SHP77 treated with DMSO at 0.1 percent for 48 hours (cell line): Measurements from ENCODE around the gene NFIA.

ENCODE experiments used
- DNase-seq: peaks from one replicate; lab custom pipeline; 2025; lab: John Stamatoyannopoulos, UW

NFIA gene

DNA sequence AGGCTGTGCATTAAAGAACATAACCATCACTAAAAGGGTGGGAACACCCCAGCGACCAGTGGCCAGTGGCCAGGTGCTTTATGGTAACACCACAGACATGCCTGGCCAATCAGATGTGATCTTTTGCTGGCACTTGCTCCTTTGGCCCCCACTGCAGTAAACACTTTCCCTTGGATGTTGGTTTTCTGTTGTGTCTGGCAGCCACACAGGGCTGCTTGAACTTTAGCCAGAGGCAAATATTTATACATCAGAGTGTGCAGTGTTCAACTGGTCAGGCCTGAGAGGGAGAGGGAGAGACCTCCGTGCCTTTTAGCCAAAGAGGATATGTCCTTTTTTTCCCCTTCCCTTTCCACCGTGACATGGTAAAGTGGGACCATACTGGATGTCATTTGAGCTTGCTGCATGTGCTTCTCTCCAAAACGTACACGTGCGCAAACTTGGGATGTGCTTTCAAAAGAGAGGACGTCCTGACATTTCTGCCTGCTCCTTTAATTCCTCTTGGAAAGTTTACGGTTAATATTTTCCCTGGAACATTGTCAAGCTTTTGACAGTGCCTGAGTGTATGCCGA is 101.2 kb downstream of the NFIA start:
- DNase-seq: peak; percentile 49

DNA sequence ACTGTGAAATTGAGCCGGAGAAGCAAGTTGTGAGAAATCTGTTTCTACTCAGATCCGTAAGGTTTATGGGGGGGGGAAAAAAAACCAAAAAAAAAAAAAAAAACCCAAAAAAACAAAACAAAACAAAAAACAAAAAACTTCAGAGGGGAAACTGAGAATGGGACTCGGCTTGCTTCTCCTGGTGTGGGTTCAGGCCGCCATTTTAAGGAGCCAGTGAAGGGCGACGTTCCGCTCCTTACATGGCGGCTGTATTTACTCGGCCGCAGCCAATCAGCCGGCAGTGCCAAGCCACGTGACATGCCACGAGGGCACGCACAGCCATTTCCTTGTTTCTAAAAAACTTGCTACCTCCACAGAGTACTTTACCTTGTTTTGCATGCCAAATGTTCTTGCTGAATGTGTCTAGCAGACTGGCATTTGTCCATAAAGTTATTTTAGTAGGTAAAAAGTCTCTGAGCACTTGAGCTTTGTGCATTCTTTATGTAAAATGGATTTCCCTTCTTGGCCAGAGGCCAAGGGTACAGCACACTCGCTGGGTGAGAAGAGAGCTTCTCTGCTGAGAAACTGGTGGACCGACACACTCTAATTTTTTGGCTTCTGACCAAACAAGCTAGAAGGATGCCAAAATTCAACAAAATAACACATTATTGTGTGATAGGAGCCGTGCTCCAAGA is 101.8 kb downstream of the NFIA start:
- peak; percentile 90 for DNase-seq

DNA sequence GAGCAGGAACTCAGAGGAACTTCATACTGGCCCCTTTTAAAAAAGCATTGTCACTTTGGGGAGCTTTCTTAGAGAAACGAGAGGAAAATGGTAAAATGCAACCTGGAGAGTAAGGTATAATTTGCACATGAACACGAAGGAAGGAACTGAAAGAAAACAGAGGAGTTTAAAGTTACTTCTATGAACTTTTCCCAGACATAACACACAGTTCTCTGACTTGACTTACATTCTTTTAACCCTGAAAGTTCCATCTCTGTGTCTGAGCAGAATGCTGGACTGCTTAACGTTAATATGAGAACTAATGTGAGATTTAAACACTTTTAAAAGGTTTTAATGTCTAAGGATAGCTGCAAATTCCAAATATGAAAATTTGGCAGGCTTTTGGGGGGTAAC is 102.3 kb downstream of the NFIA start:
- DNase-seq: no peak

DNA sequence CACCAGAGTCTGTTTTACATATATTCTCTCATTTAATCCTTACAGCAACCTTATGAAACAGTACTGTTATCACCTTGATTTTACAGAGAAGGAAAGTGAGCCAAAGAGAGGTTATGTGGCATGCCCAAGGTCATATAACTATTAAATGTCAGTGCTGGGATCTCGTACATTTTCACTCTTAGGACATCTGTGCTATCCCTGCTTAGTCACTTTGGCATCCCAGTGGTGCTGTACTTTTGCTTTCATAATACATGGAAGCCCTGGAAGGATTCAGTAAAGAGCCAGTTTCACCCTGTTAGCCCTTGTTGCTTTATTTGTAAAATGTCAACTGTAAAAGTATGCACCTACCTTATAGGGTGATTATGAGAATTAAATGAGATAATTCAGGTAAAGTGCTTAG is 104.4 kb downstream of the NFIA start:
- no peak for DNase-seq

DNA sequence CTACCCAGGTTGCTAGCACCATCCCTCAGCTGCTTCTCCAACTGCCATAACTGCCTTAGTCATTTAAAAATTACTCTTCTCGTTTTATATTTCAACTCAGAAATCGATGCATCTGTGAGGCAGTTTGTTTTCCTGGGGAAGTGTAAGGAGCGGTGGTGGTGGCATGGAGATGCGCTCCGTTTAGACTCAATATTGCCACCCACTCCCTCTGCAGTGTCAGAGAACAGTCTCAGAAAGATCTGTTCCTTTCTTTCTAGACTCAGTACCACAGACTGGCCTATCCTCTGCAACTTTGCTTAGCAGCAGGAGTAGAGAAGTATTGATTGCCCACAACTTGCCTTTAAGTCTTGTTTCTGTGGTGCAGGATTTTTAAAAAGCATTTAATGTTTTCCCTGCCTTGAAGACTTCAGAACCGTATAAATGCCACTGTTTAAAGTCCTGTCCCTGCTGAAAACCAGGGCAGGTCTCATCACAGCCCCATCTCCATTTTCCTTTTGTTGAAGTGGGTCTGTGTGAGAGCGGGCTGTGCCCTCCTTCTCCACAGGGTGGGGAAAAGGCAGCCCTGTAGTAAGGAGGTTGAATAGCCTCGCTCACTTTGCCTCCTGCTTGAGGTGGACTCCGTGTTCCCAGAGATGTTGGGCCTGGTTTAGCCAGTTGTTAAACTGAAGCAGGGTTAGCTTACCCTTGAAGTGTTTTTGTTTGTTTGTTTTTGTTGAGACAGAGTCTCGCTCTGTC is 105.2 kb downstream of the NFIA start:
- no peak for DNase-seq

DNA sequence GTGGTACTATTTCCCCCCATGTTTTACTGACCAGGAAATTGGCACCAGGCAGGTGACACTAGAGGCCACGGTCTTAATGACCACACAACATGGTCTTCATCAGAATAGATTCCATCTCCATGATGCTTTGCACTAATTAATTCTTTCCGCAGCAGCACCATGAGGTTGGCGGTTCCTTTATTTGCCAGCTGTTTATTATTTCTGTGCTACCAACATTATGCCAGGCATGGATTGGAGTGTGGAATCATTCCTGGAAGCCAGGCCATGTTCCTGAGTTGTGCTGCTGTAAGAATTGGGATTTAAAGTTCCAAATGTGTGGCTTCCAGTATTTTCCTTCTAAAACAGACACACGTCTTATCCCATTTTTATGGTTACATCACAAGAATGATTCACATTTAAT is 107.8 kb downstream of the NFIA start:
- no peak for DNase-seq

GRCh38 chr1:61190618-61191432 is 108.5 kb downstream of the NFIA start:
- DNase-seq: no peak

DNA sequence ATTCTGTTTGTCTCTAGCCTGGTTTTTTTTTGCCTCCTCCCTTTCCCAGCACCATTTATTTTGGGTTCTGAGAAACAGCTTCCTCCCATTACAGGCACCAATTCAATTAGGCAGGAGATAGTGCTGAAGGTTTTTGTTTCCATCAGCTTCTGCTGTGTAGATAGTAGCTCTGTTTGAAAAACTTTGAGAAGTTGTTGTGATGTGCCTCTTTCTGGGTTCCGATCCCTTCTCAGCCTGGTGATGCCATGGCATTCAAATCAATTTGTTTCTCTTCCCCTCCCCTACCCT is 109.0 kb downstream of the NFIA start:
- DNase-seq: no peak

- DNase-seq: no peak
Measured at GRCh38 chr1:61192663-61193330, 110.4 kb downstream of the NFIA start.

DNA sequence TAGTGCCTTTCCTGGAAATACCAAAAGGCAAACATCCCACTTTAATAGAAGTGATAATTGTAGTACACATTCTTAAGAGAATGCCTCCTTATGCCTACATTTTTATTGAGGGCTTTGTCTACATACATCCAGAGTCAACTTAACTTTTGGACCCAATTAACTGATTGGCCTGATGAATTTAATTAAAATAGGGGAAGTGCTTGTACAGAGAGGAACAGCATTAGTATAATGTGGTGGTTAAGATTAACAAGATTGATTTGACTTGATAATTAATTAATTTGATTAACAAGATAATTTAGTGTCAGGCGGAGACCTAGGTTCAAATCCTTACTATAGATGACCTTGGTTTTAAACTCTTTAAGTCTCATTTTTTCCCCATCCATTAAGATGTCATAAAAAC is 111.4 kb downstream of the NFIA start:
- no peak for DNase-seq

DNA sequence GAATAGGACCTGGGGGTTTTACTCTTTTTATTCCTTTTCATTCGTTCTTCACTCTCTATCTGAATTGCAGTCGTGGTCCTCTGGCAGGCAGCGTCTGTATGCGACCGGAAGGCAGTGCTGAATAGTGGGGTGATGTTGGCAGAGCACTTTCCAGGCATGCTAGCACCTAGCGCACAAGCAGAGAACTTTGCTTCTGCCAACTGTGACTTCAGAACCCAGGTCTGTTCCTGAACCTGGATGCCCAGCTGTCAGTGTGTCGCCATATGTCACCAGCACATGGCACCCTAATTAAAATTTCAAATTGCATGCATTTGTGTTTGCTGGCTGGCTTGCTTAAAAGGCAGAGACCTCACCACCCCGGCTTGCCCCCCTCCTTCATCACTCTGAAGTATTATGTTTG is 116.2 kb downstream of the NFIA start:
- DNase-seq: no peak

DNA sequence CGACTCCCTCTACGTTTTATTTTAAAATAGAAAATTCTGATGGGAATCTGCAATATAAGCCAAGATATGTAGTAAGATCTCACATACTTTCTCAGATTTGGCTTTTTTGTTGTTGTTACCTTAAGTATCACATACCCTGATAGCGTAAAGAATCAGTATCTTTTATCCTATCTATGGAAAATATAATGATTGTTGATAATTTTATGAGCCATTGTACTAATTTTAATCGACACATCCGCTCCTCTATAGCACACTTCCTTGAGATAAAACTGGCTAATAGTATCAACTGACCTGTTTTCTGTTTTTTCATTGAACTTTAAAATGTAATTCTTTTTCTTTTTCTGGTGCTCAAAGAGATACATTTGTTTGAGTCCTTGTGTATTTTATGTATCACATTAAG is 118.7 kb downstream of the NFIA start:
- no peak for DNase-seq

- no peak for DNase-seq
Measured at GRCh38 chr1:61202854-61203598, 120.7 kb downstream of the NFIA start.

- no peak for DNase-seq
Measured at GRCh38 chr1:61204528-61204927, 122.2 kb downstream of the NFIA start.

DNA sequence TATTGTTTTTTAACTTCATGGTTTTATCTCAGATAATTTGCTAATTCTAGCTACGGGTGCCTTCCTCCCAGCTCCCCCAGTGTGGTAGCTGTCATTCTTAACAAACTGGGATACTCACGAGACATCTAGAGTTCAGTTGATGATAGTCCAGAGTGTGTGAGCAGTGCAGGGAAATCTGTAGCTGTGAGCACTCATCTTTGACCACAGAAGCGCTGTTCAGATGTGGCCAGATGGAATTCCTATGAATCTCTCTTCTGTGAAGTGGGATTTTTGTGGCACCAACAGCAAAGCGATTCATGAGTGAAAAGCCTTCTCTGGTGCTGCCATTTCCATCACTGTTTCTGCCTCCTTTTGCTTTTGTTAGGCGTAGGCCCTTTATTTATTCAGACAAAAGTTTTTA is 125.1 kb downstream of the NFIA start:
- no peak for DNase-seq

GRCh38 chr1:61208172-61208571 is 125.8 kb downstream of the NFIA start:
- no peak for DNase-seq

- DNase-seq: no peak
Measured at GRCh38 chr1:61208831-61209230, 126.5 kb downstream of the NFIA start.

GRCh38 chr1:61210435-61211154 is 128.2 kb downstream of the NFIA start:
- DNase-seq: no peak

GRCh38 chr1:61213245-61214011 is 131.1 kb downstream of the NFIA start:
- DNase-seq: no peak

DNA sequence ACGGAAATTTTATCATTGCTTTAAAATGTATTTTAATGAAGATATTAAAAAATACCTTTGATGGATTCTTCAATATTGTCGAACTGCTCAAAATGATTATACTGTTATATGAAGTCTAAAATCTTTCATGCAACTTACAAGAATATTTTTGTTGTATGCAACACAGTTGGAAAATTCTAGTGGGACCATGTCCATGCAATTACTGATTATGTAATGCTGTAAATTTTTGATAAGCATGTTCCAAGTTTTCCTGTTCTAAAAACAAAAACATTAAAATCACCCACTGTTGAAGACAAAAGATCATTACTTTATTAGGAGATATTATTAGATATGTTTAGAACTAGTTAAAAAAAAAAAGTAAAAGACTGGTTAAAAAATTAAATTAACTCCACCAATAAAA is 132.8 kb downstream of the NFIA start:
- no peak for DNase-seq
